ENCODE measurements around the gene MCM5.
"Not testable (repeated sequence)": the region's sequence is repeated elsewhere in the genome, so short reads cannot be mapped to it uniquely, and the experiment has no call there.

Gene MCM5

GRCh38 chr22:35470903-35471321, 71.0 kb downstream of the MCM5 start:
- DNase-seq = no peak

GRCh38 chr22:35471566-35471965, 71.6 kb downstream of the MCM5 start:
- not testable (repeated sequence) for DNase-seq

GRCh38 chr22:35472488-35472887, 72.5 kb downstream of the MCM5 start:
- no peak for DNase-seq

GRCh38 chr22:35473971-35474370, 74.0 kb downstream of the MCM5 start:
- no peak for DNase-seq

Measured in amygdala (tissue), 56 donors.